HCT116 (cell line): ENCODE measurements around the gene CELF1.

ENCODE experiments used
- ATF3 ChIP-seq: IDR thresholded peaks from 2 replicates; pipeline ENCODE4 v1.6.1; 2012
- CTCF ChIP-seq, 3 experiments: fragments of 200-600 bp in 1 of 3; sonication (generic) in 1 of 3; IDR thresholded peaks in 2 of 3; conservative IDR thresholded peaks in 1 of 3; 2 replicates each; pipeline ENCODE4 v1.5.1; 2012 to 2017; ENCODE audit warnings: low read depth in 2 of 3, low read length in 2 of 3, antibody characterized with exemption in 1 of 3, borderline replicate concordance in 1 of 3, control low read depth in 1 of 3, mild to moderate bottlenecking in 1 of 3, mixed read lengths in 1 of 3, mixed run types in 1 of 3, moderate library complexity in 1 of 3; ENCODE audit not compliant: insufficient read depth in 1 of 3
- EGR1 ChIP-seq: IDR thresholded peaks from 2 replicates; pipeline ENCODE4 v1.6.1; 2012; ENCODE audit warnings: low read depth
- POLR2A ChIP-seq: IDR thresholded peaks from 2 replicates; pipeline ENCODE4 v1.7.0; 2011; ENCODE audit warnings: borderline replicate concordance; ENCODE audit not compliant: insufficient read depth, insufficient read length; ENCODE audit errors: extremely low read depth
- RAD21 ChIP-seq: IDR thresholded peaks from 2 replicates; pipeline ENCODE4 v1.6.1; 2012; ENCODE audit warnings: low read depth, mild to moderate bottlenecking

GRCh38 chr11:47564933-47565339 lies 12.0 kb upstream of the CELF1 start:
- TF ChIP-seq EGR1 = no peak
- no peak for TF ChIP-seq POLR2A
- no peak for TF ChIP-seq ATF3
- TF ChIP-seq RAD21 = no peak
- no peak for TF ChIP-seq CTCF (IDR thresholded peaks at IDR 0.05 in 2 of 3, conservative IDR thresholded peaks at IDR 0.05 in 1 of 3; ENCODE audit: borderline replicate concordance in 1 of 3, insufficient read depth in 1 of 3, low read depth in 2 of 3, low read length in 2 of 3)
